ENCODE measurements around the gene KCNQ1.

The KCNQ1 gene

DNA sequence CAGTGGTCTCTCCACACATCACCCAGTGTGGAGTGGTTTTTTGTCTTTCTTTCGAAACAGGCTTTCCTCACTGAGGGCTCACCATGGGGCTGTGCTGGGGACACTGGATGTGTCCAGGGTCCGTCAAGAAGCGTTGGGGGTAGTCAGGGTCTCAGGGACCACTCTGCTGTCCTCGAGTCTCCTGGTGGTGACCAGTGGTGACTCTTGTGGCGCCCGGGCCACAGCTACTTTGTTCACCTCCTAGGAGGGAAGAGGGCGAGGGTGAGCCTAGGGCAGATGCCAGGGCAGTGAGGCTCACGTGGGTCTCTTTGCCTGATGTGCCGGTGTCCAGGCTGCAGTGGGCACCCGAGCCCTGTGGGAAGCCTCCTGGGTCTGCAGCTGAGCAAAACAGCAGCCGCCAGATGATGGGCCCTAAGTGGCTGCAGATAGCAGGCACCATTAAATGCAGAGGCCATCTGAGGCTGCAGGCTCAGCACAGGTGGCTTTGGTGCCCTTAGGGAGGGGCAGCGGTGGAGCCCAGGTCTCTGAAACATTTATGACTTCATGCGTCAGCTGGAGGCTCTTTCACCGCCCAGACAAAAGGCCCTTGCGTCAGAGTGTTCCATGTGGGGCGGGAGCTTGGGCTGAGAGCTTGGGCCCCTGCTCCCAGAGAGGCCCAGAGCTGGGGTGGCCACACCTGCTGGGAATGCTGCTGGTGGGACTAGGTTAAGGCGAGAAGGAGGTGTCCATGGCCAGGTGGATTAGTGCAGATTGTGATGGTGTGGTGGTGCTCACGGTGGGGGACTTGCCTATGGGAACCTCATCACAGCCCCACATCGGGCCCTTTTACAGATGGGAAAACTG lies 29.5 kb downstream of the KCNQ1 start:
- no peaks in the 10 kb centered on the region for H3K9me2 ChIP-seq (ENCODE audit: low read depth, low read length)
- peaks cover 3% of the 10 kb centered on the region; the same call in 1 of the 2 replicates for H3K27me3 ChIP-seq (ENCODE audit: insufficient read depth, low read length)
- H2AFZ ChIP-seq (ENCODE audit: low read length): no peak overlapping the region
- H3K4me1 ChIP-seq (ENCODE audit: insufficient read depth, low read length, severe bottlenecking): no peaks in the 10 kb centered on the region
- no peaks in the 10 kb centered on the region for H3F3A ChIP-seq (ENCODE audit: insufficient read depth, low read length)
- H3K79me2 ChIP-seq (ENCODE audit: insufficient read depth, low read length): no peaks in the 10 kb centered on the region
- H3K36me3 ChIP-seq (ENCODE audit: insufficient read depth, low read length): no peaks in the 10 kb centered on the region; the same call in 1 of the 2 replicates
- no peaks in the 10 kb centered on the region for H4K20me1 ChIP-seq (ENCODE audit: insufficient read depth, low read length)
- no peak for TF ChIP-seq EZH2 (IDR thresholded peaks at IDR 0.05; ENCODE audit: borderline replicate concordance, low read length)
- no peak for TF ChIP-seq CTCF (IDR thresholded peaks at IDR 0.05; ENCODE audit: low read length)
- no peak overlapping the region for H3K27ac ChIP-seq (ENCODE audit: low read depth, low read length, poor library complexity, severe bottlenecking)
- H3K4me2 ChIP-seq (ENCODE audit: low read length): no peak overlapping the region
- no peaks in the 10 kb centered on the region for H3K9me3 ChIP-seq (ENCODE audit: low read length)
- H3K4me3 ChIP-seq (ENCODE audit: low read depth, low read length, poor library complexity, severe bottlenecking): no peak overlapping the region
- no peak overlapping the region for H3K9ac ChIP-seq (ENCODE audit: low read length)

GRCh38 chr11:2475136-2475918 lies 30.5 kb downstream of the KCNQ1 start:
- Histone ChIP-seq H3K9ac (ENCODE audit: low read length) (no peak overlapping the region), H3F3A (ENCODE audit: insufficient read depth, low read length) (no peaks in the 10 kb centered on the region), H3K9me3 (ENCODE audit: low read length) (no peaks in the 10 kb centered on the region), H3K4me1 (ENCODE audit: insufficient read depth, low read length, severe bottlenecking) (no peaks in the 10 kb centered on the region), H3K4me2 (ENCODE audit: low read length) (no peak overlapping the region), H3K36me3 (ENCODE audit: insufficient read depth, low read length) (no peaks in the 10 kb centered on the region; the same call in 1 of the 2 replicates), H4K20me1 (ENCODE audit: insufficient read depth, low read length) (no peaks in the 10 kb centered on the region), H3K79me2 (ENCODE audit: insufficient read depth, low read length) (no peaks in the 10 kb centered on the region), H3K9me2 (ENCODE audit: low read depth, low read length) (no peaks in the 10 kb centered on the region), H3K4me3 (ENCODE audit: low read depth, low read length, poor library complexity, severe bottlenecking) (no peak overlapping the region), H3K27ac (ENCODE audit: low read depth, low read length, poor library complexity, severe bottlenecking) (no peak overlapping the region), H2AFZ (ENCODE audit: low read length) (no peak overlapping the region), H3K27me3 (ENCODE audit: insufficient read depth, low read length) (peaks cover 3% of the 10 kb centered on the region; the same call in 1 of the 2 replicates)
- no peak for TF ChIP-seq CTCF (IDR thresholded peaks at IDR 0.05; ENCODE audit: low read length)
- no peak for TF ChIP-seq EZH2 (IDR thresholded peaks at IDR 0.05; ENCODE audit: borderline replicate concordance, low read length)

DNA sequence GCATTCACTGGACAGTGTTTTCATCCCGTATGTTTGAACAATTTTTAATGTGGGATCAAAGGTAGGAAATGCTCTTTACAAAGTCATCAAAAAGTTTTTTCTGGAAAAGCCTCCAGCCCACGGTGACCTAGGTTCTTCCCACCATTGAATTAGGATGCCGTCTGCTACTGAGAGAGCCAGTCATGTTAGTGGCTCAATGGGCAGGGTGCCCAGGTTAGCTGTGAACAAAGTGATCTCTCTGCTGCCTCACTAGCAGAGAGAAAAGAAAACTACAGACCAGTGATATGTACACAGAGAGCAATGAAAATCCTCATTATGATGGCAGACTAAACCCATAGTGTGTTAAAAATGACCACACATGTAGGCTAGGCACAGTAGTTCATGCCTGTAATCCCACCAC lies 32.4 kb downstream of the KCNQ1 start:
- Histone ChIP-seq H3K27me3 (ENCODE audit: insufficient read depth, low read length) (no peaks in the 10 kb centered on the region; the same call in 1 of the 2 replicates), H3K27ac (ENCODE audit: low read depth, low read length, poor library complexity, severe bottlenecking) (no peak overlapping the region), H3K36me3 (ENCODE audit: insufficient read depth, low read length) (no peaks in the 10 kb centered on the region; the same call in 1 of the 2 replicates), H3K4me1 (ENCODE audit: insufficient read depth, low read length, severe bottlenecking) (no peaks in the 10 kb centered on the region), H3F3A (ENCODE audit: insufficient read depth, low read length) (no peaks in the 10 kb centered on the region), H3K9ac (ENCODE audit: low read length) (no peak overlapping the region), H3K4me3 (ENCODE audit: low read depth, low read length, poor library complexity, severe bottlenecking) (no peak overlapping the region), H3K79me2 (ENCODE audit: insufficient read depth, low read length) (no peaks in the 10 kb centered on the region), H3K9me2 (ENCODE audit: low read depth, low read length) (no peaks in the 10 kb centered on the region), H3K9me3 (ENCODE audit: low read length) (no peaks in the 10 kb centered on the region), H2AFZ (ENCODE audit: low read length) (no peak overlapping the region), H3K4me2 (ENCODE audit: low read length) (no peak overlapping the region), H4K20me1 (ENCODE audit: insufficient read depth, low read length) (no peaks in the 10 kb centered on the region)
- TF ChIP-seq EZH2 (IDR thresholded peaks at IDR 0.05; ENCODE audit: borderline replicate concordance, low read length) (no peak), CTCF (IDR thresholded peaks at IDR 0.05; ENCODE audit: low read length) (no peak)
